SK-N-DZ (cell line): ENCODE results near the gene RORC. TPM values are rescaled to one million over a fixed set of nuclear protein-coding genes. Genes with fewer than 3 reads are reported as not detected.
"Not testable (repeated sequence)": the region's sequence is repeated elsewhere in the genome, so short reads cannot be mapped to it uniquely, and the experiment has no call there.

ENCODE experiments used
- DNase-seq: peaks from one replicate; pipeline ENCODE4 v3.0.0-alpha.2; 2015; ENCODE audit warnings: low spot score
- polyA plus RNA-seq, 2 experiments: library from polyadenylated mRNA; depleted of rRNA; stranded (reverse); fragments of >200 nt; gene quantifications; 2 replicates each; pipeline ENCODE4 v1.2.3, GENCODE V29; 2014

Gene RORC
- polyA plus RNA-seq (2014; cell fraction: cytosol; rRNA removed), result 0.44 and 0.96 TPM in 2 replicates
- polyA plus RNA-seq (2014; cell fraction: nucleus; rRNA removed), result 0.79 and 2.0 TPM in 2 replicates

DNA sequence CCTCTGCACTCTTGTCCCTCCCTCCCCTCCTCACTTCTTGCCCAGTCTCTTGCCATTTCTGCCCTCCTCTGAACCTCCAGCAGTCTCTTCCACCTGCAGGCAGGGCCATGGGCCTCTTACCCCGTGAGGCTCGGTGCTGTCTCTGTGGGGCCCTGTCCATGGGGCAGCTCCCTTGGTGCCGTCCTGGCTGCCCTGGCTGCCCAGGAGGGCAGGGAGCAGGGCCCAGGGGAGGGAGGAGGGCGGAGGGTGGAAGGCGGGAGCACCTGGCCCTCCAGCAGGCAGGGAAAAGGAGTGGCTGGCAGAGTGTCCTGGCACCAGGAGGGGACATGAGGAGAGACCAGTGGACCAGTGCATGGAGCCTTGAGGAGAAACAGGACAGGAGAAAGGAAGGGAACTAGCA is at the start of gene RORC:
Gene RORC (minus strand): TSS at position 198 of the 400 bp plus-strand sequence. CDS start 38 bp downstream, at position 160.
- no peak for DNase-seq

DNA sequence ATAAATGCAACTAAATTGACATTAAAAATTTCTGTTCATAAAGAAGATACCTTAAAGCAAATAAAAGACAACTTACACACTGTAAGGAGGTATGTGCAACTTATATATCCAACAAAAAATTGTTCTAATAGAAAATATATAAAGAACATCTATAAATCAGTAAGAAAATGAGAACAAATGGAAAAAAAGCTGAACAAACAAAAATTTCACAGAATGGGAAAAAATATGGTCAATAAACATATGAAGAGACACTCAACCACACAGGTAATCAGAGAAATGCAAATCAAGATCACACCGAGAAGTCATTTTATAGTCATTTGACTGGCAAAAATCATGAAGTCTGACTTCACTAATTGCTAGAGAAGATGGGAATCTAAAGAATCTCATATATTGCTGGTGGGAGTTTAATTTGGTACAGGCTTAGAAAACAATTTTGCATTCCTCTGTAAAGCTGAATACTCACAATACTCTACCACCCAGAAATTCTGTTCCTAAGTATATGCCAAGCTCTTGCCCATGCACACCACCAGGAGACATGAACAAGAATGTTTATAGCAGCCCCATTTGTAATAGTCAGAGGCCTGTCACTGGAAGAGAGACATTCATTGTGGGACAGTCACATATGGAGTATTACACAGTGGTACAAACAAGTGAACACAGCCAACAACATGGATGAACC is 44.0 kb upstream of the RORC start:
- DNase-seq, result no peak

- not testable (repeated sequence) for DNase-seq
Observed at GRCh38 chr1:151872776-151873175, 41.2 kb upstream of the RORC start.

- DNase-seq, result no peak
Observed at GRCh38 chr1:151871284-151872030, 39.9 kb upstream of the RORC start.

- no peak for DNase-seq
Observed at GRCh38 chr1:151868486-151868885, 36.9 kb upstream of the RORC start.

GRCh38 chr1:151867765-151868411 is 36.3 kb upstream of the RORC start:
- no peak for DNase-seq

DNA sequence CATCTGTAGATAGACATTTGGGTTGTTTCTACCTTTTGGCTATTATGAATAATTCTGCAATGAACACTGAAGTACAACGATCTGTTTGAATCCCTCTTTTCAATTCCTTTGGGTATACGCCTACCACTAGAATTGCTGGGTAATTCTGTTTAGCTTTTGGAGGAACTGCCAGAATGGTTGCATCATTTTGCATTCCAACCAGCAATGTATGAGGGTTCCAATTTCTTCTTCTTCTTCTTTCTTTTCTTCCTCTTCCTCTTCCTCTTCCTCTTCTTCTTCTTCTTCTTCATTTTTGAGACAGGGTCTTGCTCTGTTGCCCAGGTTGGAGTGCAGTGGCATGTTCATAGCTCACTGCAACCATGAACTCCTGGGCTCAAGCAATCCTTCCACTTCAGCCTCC is 35.7 kb upstream of the RORC start:
- no peak for DNase-seq

DNA sequence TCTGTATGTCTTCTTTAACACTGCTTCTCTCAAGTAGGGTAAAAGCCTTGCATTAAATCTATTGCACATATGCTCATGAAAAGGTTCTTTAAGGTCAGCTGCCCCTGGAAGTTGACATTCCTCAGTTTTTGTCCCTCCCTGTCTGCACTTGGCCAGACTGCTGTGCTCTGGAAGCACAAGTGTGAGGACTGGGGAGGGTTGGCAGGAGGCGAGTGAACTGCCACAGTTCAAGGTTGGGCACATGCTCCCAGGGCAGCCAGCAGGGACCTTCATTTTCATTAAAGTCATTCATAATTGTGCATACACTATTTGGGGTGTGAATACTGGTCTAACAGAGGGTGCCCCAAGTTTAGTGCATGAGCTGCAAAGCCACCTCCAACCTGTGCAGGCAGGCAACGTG is 32.8 kb upstream of the RORC start:
- no peak for DNase-seq

DNA sequence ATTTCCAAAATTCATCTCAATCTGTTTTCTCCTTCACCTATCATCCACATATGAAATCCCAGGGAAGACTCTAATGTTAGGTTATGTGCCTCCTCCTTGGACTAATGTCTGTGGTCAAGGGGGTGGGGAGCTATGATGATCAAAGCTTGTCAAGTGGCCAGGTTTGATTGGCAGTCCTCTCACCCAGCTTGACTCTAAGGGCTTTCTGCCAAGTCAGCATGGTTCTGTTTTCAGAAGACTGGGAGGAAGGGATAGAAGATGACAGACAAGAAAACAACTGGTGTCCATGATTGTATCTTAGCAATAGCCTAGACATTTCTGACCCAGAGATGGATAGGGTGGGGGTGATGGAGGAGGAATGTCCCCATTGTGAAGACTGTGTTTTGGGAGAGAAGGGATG is 31.0 kb upstream of the RORC start:
- no peak for DNase-seq

DNA sequence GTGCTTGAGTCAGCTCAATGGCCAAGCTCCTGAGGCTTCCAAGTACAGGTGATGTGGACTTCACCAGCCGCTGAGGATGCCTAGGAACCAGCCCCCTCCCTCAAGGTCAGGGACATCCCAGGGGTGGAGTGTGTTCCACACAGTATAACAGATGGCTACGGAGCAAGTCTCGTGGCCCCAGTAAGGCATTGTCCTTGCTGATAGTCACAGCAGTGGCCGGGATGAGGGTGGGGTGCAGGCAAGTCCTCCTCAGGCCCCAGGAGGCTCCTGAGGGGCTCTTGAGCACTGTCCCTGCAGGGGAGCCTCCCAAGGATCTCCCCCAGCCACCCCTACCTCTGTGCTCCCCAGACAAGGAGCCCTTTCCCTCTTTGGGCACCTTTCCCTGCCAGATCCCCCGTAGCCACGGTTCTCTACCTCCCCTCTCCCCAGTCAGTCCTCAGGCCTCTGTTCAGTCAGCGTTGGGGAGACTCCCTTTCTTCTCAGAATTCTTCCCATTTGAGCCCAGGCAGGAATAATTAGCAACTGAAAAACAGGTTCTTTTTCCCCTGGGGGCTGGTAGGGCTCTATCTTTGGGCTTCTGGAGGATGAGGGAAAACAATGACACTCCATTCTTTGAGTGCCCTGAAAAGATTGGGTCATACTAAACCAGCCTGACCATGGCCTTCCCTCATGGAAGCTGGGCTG is 29.0 kb upstream of the RORC start:
- no peak for DNase-seq

- no peak for DNase-seq
Observed at GRCh38 chr1:151859891-151860293, 28.3 kb upstream of the RORC start.

DNA sequence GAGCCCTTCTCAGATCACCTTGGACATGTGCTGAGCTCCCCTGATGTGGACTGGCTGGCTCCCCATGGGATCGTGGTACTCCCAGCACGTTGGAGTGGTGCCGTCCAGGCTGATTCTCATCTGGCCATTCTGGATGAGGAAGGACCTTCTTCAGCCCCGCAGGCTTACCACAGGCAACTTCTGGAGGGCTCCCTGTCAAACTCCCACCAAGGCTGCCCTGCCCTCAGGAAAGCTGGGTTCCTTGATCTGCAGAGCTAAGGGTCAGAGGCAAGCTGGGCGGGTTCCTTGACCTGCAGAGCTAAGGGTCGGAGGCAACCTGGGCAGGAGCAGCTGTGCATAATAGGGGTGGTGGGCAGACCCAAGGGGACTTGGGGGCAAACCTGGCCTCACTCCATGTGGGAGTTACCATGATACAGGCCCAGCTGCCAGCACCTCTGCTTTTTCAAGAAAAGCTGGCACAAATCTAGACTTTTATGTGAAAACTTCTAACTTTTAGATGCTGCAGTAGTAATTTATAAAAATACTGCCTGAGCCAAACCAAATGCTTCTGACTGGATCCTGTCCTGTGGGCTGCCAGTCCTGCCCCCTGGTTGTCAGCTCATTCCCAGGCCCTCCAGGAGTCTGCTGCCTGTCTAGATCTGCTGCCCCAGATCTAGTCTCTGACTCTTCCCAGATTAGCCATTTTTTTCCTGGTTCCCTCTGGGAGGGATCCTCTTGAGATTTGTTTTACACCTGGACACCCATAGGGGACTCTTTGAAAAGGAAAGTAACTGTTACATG is 27.5 kb upstream of the RORC start:
- no peak for DNase-seq

- DNase-seq, result no peak
Observed at GRCh38 chr1:151858030-151858746, 26.6 kb upstream of the RORC start.

DNA sequence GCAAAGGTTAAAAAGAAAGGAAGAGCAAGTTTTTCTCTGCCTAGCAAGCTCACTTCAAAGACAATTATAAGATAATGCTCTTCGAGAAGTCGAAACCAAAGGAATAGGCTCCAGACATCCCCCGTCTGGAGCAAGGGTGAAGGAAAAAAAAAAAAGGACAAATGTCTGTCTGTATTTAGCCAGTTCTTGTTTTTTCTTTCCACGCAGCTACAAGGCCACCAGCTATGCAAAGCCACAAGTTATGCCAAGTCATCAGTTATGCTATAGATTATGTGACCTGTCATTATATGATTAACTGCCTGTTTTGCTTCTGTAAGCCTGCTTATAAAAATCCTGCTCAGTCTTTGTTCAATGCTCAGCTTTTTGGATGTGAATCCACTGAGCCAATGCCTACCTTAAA is 24.3 kb upstream of the RORC start:
- no peak for DNase-seq

DNA sequence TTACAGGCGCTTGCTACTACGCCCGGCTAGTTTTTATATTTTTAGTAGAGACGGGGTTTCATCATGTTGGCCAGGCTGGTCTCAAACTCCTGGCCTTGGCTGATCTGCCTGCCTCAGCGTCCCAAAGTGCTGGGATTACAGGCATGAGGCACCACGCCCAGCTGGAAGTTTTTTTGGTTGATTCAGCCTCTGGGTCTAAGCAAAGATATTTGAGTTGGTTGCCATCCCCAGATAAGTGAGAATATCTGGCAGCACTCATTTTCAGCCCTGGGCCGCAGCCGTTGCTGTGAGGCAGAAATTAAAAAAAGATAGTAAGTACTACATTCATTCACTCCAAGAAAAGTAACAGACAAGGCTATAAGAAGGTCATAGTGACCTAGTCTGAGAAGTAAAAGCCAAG is 23.9 kb upstream of the RORC start:
- not testable (repeated sequence) for DNase-seq

DNA sequence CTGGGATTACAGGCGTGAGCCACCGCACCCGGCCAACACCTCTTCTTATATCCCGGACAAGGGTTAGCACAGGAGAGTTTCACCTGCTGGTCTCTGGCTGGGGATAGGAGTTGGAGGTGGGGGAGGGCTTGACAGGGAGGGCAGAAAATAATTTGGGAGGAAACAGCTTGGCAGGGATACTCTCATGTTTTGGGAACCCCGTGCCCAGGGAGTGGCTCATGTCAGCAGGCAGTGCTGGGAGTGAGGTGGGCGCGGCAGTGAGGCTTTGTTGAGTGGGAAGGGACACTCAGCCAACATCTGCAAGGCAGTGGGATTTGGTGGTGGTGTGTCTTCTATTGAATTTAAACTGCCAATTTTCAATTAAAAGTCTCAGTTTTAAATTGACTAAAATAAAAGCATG is 23.1 kb upstream of the RORC start:
- DNase-seq, result no peak

GRCh38 chr1:151853411-151853943 is 21.9 kb upstream of the RORC start, which contains the start of gene THEM5:
TSS of gene THEM5 (minus strand) at chr1:151853712. CDS start at chr1:151853565, 147 bp downstream.
- no peak for DNase-seq

- no peak for DNase-seq
Observed at GRCh38 chr1:151852733-151853132, 21.1 kb upstream of the RORC start.

- DNase-seq, result no peak
Observed at GRCh38 chr1:151851886-151852285, 20.3 kb upstream of the RORC start.

DNA sequence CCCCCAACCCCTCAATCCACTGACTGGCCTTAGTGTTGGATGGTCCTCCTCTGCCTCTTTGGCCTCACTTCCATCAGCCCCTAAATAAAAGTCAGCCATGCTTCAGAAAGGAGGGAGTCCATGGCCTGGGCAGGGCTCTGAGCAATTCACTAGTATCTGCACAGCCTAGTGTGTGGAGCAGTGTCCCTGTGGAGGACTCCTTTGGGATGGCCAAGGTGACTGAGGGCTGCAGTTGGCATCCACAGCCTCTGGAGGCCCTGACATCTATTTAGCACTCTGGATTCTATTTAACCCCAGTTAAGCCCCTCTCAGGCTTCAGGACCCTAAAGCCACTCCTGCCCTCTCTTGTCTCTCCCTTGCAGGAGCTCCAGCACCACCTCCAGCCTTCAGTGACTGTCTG is 18.3 kb upstream of the RORC start:
- DNase-seq, result no peak
